Ovary (tissue), 9 donors: ENCODE results near the gene GPR162. TPM values are rescaled to one million over a fixed set of nuclear protein-coding genes. Genes with fewer than 3 reads are reported as not detected.

ENCODE experiments used
- polyA plus RNA-seq, 2 donors: library from polyadenylated mRNA; stranded (reverse); fragments of 200-250 nt in 1 of 2; fragments of 350-450 nt in 1 of 2; fragmentation: Illumina TruSeq in 1 of 2; extraction: RNeasy Lipid Tissue Mini Kit (QIAGEN cat#74804) in 1 of 2; gene quantifications; one replicate each; pipeline ENCODE4 v1.2.3, GENCODE V29; 2013 to 2014
- total RNA-seq, 7 donors: library from RNA; depleted of rRNA in 2 of 7; stranded (reverse); fragments of >200 nt in 2 of 7; fragmentation: NEBNext Ultra II Directional in 3 of 7; extraction: Animal tissue kit (Norgen Biotek cat#: 25700) in 3 of 7; gene quantifications; one replicate each; pipeline versions ENCODE4 v1.1.0 to v1.2.4, GENCODE V29; 2016 to 2023
- donor health status: DM: no; HTN: no; CAD: no; lungs with moderate emphysema.
- donor health status: DM: no; HTN: no; CAD: no.
- donor health status: Bipolar disorder and iron deficiency.
- donor health status: DM: yes; HTN: yes; CAD: no.
- donor health status: DM: no; HTN: no; CAD: no.
- donor health status: DM: yes; HTN: yes; CAD: no.

The GPR162 gene
- total and polyA plus RNA-seq, 9 donors: 0.60 to 12.0 (median 7.6) TPM

Other genes starting within 250 kb of the GPR162 start
- 100 to 1,000 TPM; 137 to 297 (median 227) TPM for gene CHD4, start 214.4 kb upstream of the GPR162 start, total RNA-seq
- 100 to 1,000 TPM; 118 to 177 TPM for gene CHD4, start 214.4 kb upstream of the GPR162 start, polyA plus RNA-seq
- gene LPAR5, start 185.9 kb upstream of the GPR162 start, total RNA-seq: 1 to 10 TPM in 6 of 7 donors, under 1 TPM in 1; 0.83 to 2.2 (median 1.3) TPM
- gene LPAR5, start 185.9 kb upstream of the GPR162 start, polyA plus RNA-seq: 1 to 10 TPM in 1 of 2 donors, under 1 TPM in 1; 0.57 to 2.6 TPM
- gene ACRBP, start 174.4 kb upstream of the GPR162 start, total RNA-seq: 1 to 10 TPM in 3 of 7 donors, under 1 TPM in 4; 0.30 to 2.5 (median 0.92) TPM
- gene ACRBP, start 174.4 kb upstream of the GPR162 start, polyA plus RNA-seq: 1 to 10 TPM in 1 of 2 donors, under 1 TPM in 1; 0.54 to 2.9 TPM
- 10 to 100 TPM; 26.1 to 39.9 (median 35.0) TPM for gene ING4, start 158.7 kb upstream of the GPR162 start, total RNA-seq
- gene ING4, start 158.7 kb upstream of the GPR162 start, polyA plus RNA-seq: 10 to 100 TPM; 64.9 to 90.0 TPM
- gene ZNF384, start 132.4 kb upstream of the GPR162 start, total RNA-seq: 10 to 100 TPM; 22.1 to 64.9 (median 58.2) TPM
- gene ZNF384, start 132.4 kb upstream of the GPR162 start, polyA plus RNA-seq: 10 to 100 TPM; 44.4 to 59.0 TPM
- 1 to 10 TPM in 2 of 7 donors, under 1 TPM in 4, not detected in 1; 0.11 to 3.1 (median 0.85) TPM for gene PIANP, start 121.0 kb upstream of the GPR162 start, total RNA-seq
- 1 to 10 TPM; 1.2 to 3.9 TPM for gene PIANP, start 121.0 kb upstream of the GPR162 start, polyA plus RNA-seq
- gene COPS7A, start 97.8 kb upstream of the GPR162 start, total RNA-seq: 10 to 100 TPM; 36.4 to 61.4 (median 48.4) TPM
- 10 to 100 TPM; 45.7 to 74.8 TPM for gene COPS7A, start 97.8 kb upstream of the GPR162 start, polyA plus RNA-seq
- gene MLF2, start 68.7 kb upstream of the GPR162 start, total RNA-seq: 100 to 1,000 TPM in 6 of 7 donors, 10 to 100 TPM in 1; 64.1 to 162 (median 141) TPM
- gene MLF2, start 68.7 kb upstream of the GPR162 start, polyA plus RNA-seq: 100 to 1,000 TPM; 130 to 138 TPM
- gene PTMS, start 55.5 kb upstream of the GPR162 start, total RNA-seq: 1,000 to 10,000 TPM in 1 of 7 donors, 100 to 1,000 TPM in 6; 100 to 1,013 (median 576) TPM
- gene PTMS, start 55.5 kb upstream of the GPR162 start, polyA plus RNA-seq: 100 to 1,000 TPM; 550 to 594 TPM
- 10 to 100 TPM in 6 of 7 donors, 1 to 10 TPM in 1; 8.5 to 21.8 (median 16.0) TPM for gene LAG3, start 49.3 kb upstream of the GPR162 start, total RNA-seq
- gene LAG3, start 49.3 kb upstream of the GPR162 start, polyA plus RNA-seq: 10 to 100 TPM in 1 of 2 donors, 1 to 10 TPM in 1; 4.7 to 13.7 TPM
- gene CD4, start 32.3 kb upstream of the GPR162 start, total RNA-seq: 10 to 100 TPM in 4 of 7 donors, 1 to 10 TPM in 3; 2.1 to 12.5 (median 10.3) TPM
- 10 to 100 TPM in 1 of 2 donors, 1 to 10 TPM in 1; 7.3 to 40.2 TPM for gene CD4, start 32.3 kb upstream of the GPR162 start, polyA plus RNA-seq
- 10 to 100 TPM; 24.0 to 92.3 (median 70.2) TPM for gene P3H3, start 6.6 kb downstream of the GPR162 start, total RNA-seq
- gene P3H3, start 6.6 kb downstream of the GPR162 start, polyA plus RNA-seq: 10 to 100 TPM in 1 of 2 donors, 1 to 10 TPM in 1; 4.7 to 48.8 TPM
- gene GNB3, start 19.1 kb downstream of the GPR162 start, total RNA-seq: 10 to 100 TPM in 5 of 7 donors, 1 to 10 TPM in 1, under 1 TPM in 1; 0.34 to 15.0 (median 11.0) TPM
- gene GNB3, start 19.1 kb downstream of the GPR162 start, polyA plus RNA-seq: 1 to 10 TPM; 1.8 to 7.8 TPM
- 1 to 10 TPM in 2 of 7 donors, under 1 TPM in 5; 0.18 to 1.6 (median 0.74) TPM for gene CDCA3, start 29.5 kb downstream of the GPR162 start, total RNA-seq
- gene CDCA3, start 29.5 kb downstream of the GPR162 start, polyA plus RNA-seq: 1 to 10 TPM in 1 of 2 donors, under 1 TPM in 1; 0.68 to 1.6 TPM
- gene USP5, start 30.3 kb downstream of the GPR162 start, total RNA-seq: 10 to 100 TPM; 13.9 to 84.3 (median 63.0) TPM
- gene USP5, start 30.3 kb downstream of the GPR162 start, polyA plus RNA-seq: 10 to 100 TPM; 23.7 to 30.1 TPM
- gene TPI1, start 45.7 kb downstream of the GPR162 start, total RNA-seq: 100 to 1,000 TPM; 136 to 443 (median 295) TPM
- 100 to 1,000 TPM; 267 to 594 TPM for gene TPI1, start 45.7 kb downstream of the GPR162 start, polyA plus RNA-seq
- 10 to 100 TPM in 3 of 7 donors, 1 to 10 TPM in 4; 5.8 to 14.7 (median 8.5) TPM for gene SPSB2, start 51.5 kb downstream of the GPR162 start, total RNA-seq
- gene SPSB2, start 51.5 kb downstream of the GPR162 start, polyA plus RNA-seq: 1 to 10 TPM in 1 of 2 donors, under 1 TPM in 1; 0.38 to 8.1 TPM
- gene LRRC23, start 83.0 kb downstream of the GPR162 start, total RNA-seq: 10 to 100 TPM; 13.9 to 67.6 (median 16.7) TPM
- gene LRRC23, start 83.0 kb downstream of the GPR162 start, polyA plus RNA-seq: 10 to 100 TPM; 11.2 to 16.5 TPM
- gene ENO2, start 92.8 kb downstream of the GPR162 start, total RNA-seq: 10 to 100 TPM in 5 of 7 donors, 1 to 10 TPM in 2; 8.3 to 22.3 (median 11.5) TPM
- 10 to 100 TPM in 1 of 2 donors, 1 to 10 TPM in 1; 5.0 to 19.4 TPM for gene ENO2, start 92.8 kb downstream of the GPR162 start, polyA plus RNA-seq
- 100 to 1,000 TPM in 5 of 7 donors, 10 to 100 TPM in 2; 73.9 to 324 (median 206) TPM for gene ATN1, start 106.1 kb downstream of the GPR162 start, total RNA-seq
- gene ATN1, start 106.1 kb downstream of the GPR162 start, polyA plus RNA-seq: 100 to 1,000 TPM in 1 of 2 donors, 10 to 100 TPM in 1; 41.6 to 179 TPM
- gene RNU7-1, start 122.0 kb downstream of the GPR162 start, total RNA-seq: not detected
- not detected for gene RNU7-1, start 122.0 kb downstream of the GPR162 start, polyA plus RNA-seq
- gene C12orf57, start 122.2 kb downstream of the GPR162 start, total RNA-seq: 1,000 to 10,000 TPM in 1 of 7 donors, 100 to 1,000 TPM in 6; 457 to 1,838 (median 633) TPM
- gene C12orf57, start 122.2 kb downstream of the GPR162 start, polyA plus RNA-seq: 1,000 to 10,000 TPM in 1 of 2 donors, 10 to 100 TPM in 1; 40.3 to 1,266 TPM
- gene PTPN6, start 129.5 kb downstream of the GPR162 start, total RNA-seq: 10 to 100 TPM in 3 of 7 donors, 1 to 10 TPM in 4; 4.6 to 19.8 (median 9.8) TPM
- 10 to 100 TPM in 1 of 2 donors, 1 to 10 TPM in 1; 6.9 to 25.3 TPM for gene PTPN6, start 129.5 kb downstream of the GPR162 start, polyA plus RNA-seq
- 100 to 1,000 TPM; 220 to 324 (median 269) TPM for gene PHB2, start 148.8 kb downstream of the GPR162 start, total RNA-seq
- gene PHB2, start 148.8 kb downstream of the GPR162 start, polyA plus RNA-seq: 100 to 1,000 TPM; 129 to 285 TPM
- gene EMG1, start 149.1 kb downstream of the GPR162 start, total RNA-seq: 10 to 100 TPM; 25.6 to 54.7 (median 41.0) TPM
- 10 to 100 TPM; 21.5 to 39.5 TPM for gene EMG1, start 149.1 kb downstream of the GPR162 start, polyA plus RNA-seq
- gene LPCAT3, start 196.7 kb downstream of the GPR162 start, total RNA-seq: 10 to 100 TPM; 15.5 to 51.2 (median 39.5) TPM
- 10 to 100 TPM; 22.5 to 44.0 TPM for gene LPCAT3, start 196.7 kb downstream of the GPR162 start, polyA plus RNA-seq
- gene C1S, start 238.9 kb downstream of the GPR162 start, total RNA-seq: 1,000 to 10,000 TPM in 3 of 7 donors, 100 to 1,000 TPM in 4; 499 to 1,495 (median 773) TPM
- 1,000 to 10,000 TPM in 1 of 2 donors, 100 to 1,000 TPM in 1; 952 to 1,168 TPM for gene C1S, start 238.9 kb downstream of the GPR162 start, polyA plus RNA-seq